Esophagus squamous epithelium (tissue), 5 donors: ENCODE results near the gene TCF4. TPM values are rescaled to one million over a fixed set of nuclear protein-coding genes. Genes with fewer than 3 reads are reported as not detected.

Source experiments
- DNase-seq: peaks from one replicate; lab custom pipeline; 2025; lab: John Stamatoyannopoulos, UW
- H3K27ac ChIP-seq, 4 donors: fragments of 200-600 bp; sonication (generic); one replicate each; pipeline ENCODE4 v1.5.1; 2016 to 2019; ENCODE audit warnings: mild to moderate bottlenecking in 1 of 4
- H3K27me3 ChIP-seq, 4 donors: fragments of 200-600 bp; sonication (generic); 1 replicate in 3 of 4; 2 replicates in 1 of 4; pipeline versions ENCODE4 v1.5.1 to v1.6.0; 2017 to 2021; ENCODE audit warnings: antibody characterized with exemption in 1 of 4
- H3K36me3 ChIP-seq, 3 donors: fragments of 200-600 bp; sonication (generic); one replicate each; pipeline ENCODE4 v1.5.1; 2016 to 2019
- H3K4me1 ChIP-seq, 3 donors: fragments of 200-600 bp; sonication (generic); one replicate each; pipeline ENCODE4 v1.5.1; 2017 to 2019
- H3K4me3 ChIP-seq, 4 donors: fragments of 200-600 bp; sonication (generic); 1 replicate in 3 of 4; 2 replicates in 1 of 4; pipeline ENCODE4 v1.5.1; 2016 to 2019; ENCODE audit warnings: mild to moderate bottlenecking in 2 of 4, moderate library complexity in 1 of 4
- H3K9me3 ChIP-seq, 3 donors: fragments of 200-600 bp; sonication (generic); one replicate each; pipeline ENCODE4 v1.5.1; 2016 to 2019
- POLR2A ChIP-seq, 4 donors: fragments of 450-650 bp; IDR thresholded peaks; one replicate each; pipeline ENCODE4 v1.6.1; 2017; ENCODE audit warnings: antibody characterized with exemption in 4 of 4, mild to moderate bottlenecking in 4 of 4, moderate library complexity in 3 of 4
- WGBS, 2 donors: methylation state at CpG; one replicate each; pipeline ENCODE4 v1.1.5; 2018; 5-methylcytosine and 5-hydroxymethylcytosine counted together
- intact Hi-C: fragments of 100-400 bp; cut with DNase I; formaldehyde crosslinking; loops from one replicate; pipeline ENCODE4 v1.15.0; 2022
- total RNA-seq, 4 donors: library from RNA; depleted of rRNA; stranded (reverse); fragments of >200 nt; gene quantifications; one replicate each; pipeline ENCODE4 v1.1.0, GENCODE V29; 2016
- TF ChIP-seq, protein P1 (sequence below), 6 experiments: fragments of 450-650 bp in 4 of 6; fragments of 200-600 bp in 2 of 6; sonication (generic) in 2 of 6; IDR thresholded peaks; one replicate each; pipeline ENCODE4 v1.5.1; 2016 to 2019; ENCODE audit warnings: antibody characterized with exemption in 6 of 6, mild to moderate bottlenecking in 4 of 6, moderate library complexity in 4 of 6
- donor health status: DM: yes; HTN: yes; CAD: no.

Gene TCF4
- total RNA-seq, 4 donors from 2014 or later, result 19.0 to 79.7 (median 26.0) TPM

DNA sequence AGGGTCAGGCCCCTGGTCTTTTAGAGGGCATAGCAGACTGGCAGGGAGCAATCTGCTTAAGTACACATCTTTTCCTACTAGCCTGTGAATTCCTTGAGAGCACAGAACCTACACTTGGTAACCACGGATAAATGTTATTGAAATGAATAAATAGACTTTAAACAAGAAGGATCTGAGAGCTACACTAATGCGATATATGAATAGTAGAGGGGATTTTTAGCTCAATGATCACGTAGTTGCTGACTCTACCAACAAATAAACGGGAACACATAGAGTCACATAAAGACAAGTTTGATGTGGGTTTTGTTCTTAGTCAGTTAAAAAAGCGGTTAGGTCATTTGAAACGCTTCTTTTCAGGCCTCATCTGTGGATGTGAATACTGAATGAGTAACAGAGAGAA is 338.4 kb downstream of the TCF4 start:
- WGBS, 2 donors, result 76 to 85% methylated on average over 6 of the region's 6 CpGs
- TF ChIP-seq, protein P1, sequence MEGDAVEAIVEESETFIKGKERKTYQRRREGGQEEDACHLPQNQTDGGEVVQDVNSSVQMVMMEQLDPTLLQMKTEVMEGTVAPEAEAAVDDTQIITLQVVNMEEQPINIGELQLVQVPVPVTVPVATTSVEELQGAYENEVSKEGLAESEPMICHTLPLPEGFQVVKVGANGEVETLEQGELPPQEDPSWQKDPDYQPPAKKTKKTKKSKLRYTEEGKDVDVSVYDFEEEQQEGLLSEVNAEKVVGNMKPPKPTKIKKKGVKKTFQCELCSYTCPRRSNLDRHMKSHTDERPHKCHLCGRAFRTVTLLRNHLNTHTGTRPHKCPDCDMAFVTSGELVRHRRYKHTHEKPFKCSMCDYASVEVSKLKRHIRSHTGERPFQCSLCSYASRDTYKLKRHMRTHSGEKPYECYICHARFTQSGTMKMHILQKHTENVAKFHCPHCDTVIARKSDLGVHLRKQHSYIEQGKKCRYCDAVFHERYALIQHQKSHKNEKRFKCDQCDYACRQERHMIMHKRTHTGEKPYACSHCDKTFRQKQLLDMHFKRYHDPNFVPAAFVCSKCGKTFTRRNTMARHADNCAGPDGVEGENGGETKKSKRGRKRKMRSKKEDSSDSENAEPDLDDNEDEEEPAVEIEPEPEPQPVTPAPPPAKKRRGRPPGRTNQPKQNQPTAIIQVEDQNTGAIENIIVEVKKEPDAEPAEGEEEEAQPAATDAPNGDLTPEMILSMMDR (IDR thresholded peaks at IDR 0.05), result no peak
- no peak for TF ChIP-seq POLR2A (IDR thresholded peaks at IDR 0.05)
- Histone ChIP-seq H3K36me3 (peaks cover 0 to 34% (median 0%) of the 10 kb centered on the region in 3 donors), H3K9me3 (no peaks in the 10 kb centered on the region), H3K4me1 (peaks cover 0 to 46% (median 10%) of the 10 kb centered on the region in 3 donors), H3K27me3 (no peaks in the 10 kb centered on the region), H3K27ac (no peak overlapping the region), H3K4me3 (no peak overlapping the region)
- no peak for DNase-seq
- intact Hi-C loops, result no loop called here

DNA sequence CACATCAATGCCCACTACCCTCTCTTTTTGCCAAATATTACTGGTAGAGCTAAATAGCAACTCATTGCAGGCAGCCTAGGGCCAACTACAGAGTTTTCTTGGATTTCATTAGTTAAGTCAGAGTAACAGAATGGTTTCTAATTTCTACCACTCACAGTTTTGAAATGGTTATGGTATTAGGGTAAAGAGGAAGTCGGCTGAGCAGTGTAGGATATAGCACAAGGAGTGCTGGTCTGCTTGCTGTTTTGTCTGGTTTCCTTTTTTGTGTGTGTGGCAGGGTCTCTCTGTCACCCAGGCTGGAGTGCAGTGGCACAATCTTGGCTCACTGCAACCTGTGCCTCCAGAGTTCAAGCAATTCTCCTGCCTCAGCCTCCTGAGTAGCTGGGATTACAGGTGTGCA is 339.5 kb downstream of the TCF4 start:
- Histone ChIP-seq H3K4me3 (no peak overlapping the region), H3K27ac (no peak overlapping the region), H3K36me3 (peaks cover 0 to 24% (median 0%) of the 10 kb centered on the region in 3 donors), H3K27me3 (no peaks in the 10 kb centered on the region), H3K4me1 (peaks cover 4 to 53% (median 11%) of the 10 kb centered on the region in 3 donors), H3K9me3 (no peaks in the 10 kb centered on the region)
- TF ChIP-seq, protein P1 (IDR thresholded peaks at IDR 0.05), result no peak
- no peak for TF ChIP-seq POLR2A (IDR thresholded peaks at IDR 0.05)
- intact Hi-C loops, result no loop called here
- no peak for DNase-seq
- WGBS, 2 donors, result 55 to 95% methylated on average over 1 of the region's 1 CpG

DNA sequence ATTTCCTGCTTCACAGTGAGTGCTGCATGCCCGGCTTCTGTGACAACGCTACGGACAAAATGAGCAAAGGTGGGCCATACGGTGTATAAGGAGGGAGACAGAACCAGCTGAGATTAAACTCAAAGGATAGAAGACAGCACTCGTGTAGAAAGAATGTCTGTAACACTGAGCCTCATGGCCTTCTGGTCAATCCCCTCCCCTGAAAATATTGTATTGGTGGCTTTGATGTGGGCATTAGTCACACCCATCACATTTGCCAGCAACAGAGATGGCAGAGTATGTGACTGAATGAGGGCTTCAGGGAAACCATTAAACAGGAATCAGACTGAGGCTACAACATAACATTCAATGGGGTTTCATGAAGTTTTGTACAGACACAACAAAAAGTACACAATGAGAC is 341.0 kb downstream of the TCF4 start:
- Histone ChIP-seq H3K27ac (no peak overlapping the region), H3K9me3 (no peaks in the 10 kb centered on the region), H3K36me3 (peaks cover 0 to 19% (median 0%) of the 10 kb centered on the region in 3 donors), H3K27me3 (no peaks in the 10 kb centered on the region), H3K4me1 (peaks cover 6 to 46% (median 16%) of the 10 kb centered on the region in 3 donors), H3K4me3 (no peak overlapping the region)
- intact Hi-C loops, result no loop called here
- WGBS, 2 donors, result 77 to 90% methylated on average over 5 of the region's 5 CpGs
- no peak for TF ChIP-seq POLR2A (IDR thresholded peaks at IDR 0.05)
- DNase-seq, result no peak

DNA sequence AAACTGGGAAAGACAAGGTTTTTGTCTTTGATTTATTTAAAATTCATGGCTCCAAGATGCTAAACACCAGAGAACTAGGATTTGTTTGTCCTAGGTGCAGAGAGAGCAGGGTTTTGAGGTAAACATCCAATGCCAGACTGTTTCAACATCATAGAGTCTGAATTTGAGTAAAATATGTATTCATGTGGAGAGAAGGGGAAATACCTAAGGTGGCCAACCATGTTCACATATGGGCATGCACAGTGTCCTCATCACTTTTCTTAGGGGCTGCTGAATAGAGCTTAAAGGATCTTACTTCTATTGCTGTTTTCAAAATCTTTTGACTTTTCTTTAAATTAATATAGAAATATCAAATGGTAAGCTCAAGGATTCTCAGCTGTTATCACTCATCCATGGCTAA is 341.7 kb downstream of the TCF4 start:
- no peak overlapping the region for H3K4me3 ChIP-seq
- H3K36me3 ChIP-seq, result peaks cover 0 to 19% (median 0%) of the 10 kb centered on the region in 3 donors
- intact Hi-C loops, result no loop called here
- peaks cover 6 to 40% (median 16%) of the 10 kb centered on the region in 3 donors for H3K4me1 ChIP-seq
- H3K27me3 ChIP-seq, result no peaks in the 10 kb centered on the region
- H3K9me3 ChIP-seq, result no peaks in the 10 kb centered on the region
- TF ChIP-seq, protein P1 (IDR thresholded peaks at IDR 0.05), result no peak
- no peak for TF ChIP-seq POLR2A (IDR thresholded peaks at IDR 0.05)
- no peak for DNase-seq
- no peak overlapping the region for H3K27ac ChIP-seq

DNA sequence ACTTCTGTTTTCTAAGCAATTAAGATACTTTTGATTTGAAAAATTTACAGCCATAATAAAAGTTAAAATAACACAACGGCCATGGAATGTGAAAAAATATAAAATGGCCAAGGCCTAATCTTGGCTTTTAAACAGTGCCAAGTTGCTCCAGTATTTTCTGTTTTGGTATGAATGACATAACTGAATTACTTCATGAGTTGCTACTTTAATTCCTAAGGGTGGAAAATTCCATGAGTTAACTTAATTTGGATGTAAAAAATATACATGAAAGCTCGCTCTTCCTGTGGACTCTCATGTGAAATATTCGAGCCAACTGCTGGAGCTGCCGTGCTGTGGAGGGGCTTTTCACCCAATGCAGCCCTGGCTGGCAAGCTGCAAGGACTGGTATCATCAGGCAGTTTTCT is 342.8 kb downstream of the TCF4 start:
- WGBS, 2 donors, result 70 to 74% methylated on average over 4 of the region's 4 CpGs
- H3K4me3 ChIP-seq, result no peak overlapping the region
- intact Hi-C loops, result no loop called here

More for the DNA sequence above, 342.8 kb downstream of the TCF4 start:
- DNase-seq, result no peak
- H3K27ac ChIP-seq, result peak overlapping the region in 2 of 4 donors; percentile 64 to 71
- H3K9me3 ChIP-seq, result no peaks in the 10 kb centered on the region
- TF ChIP-seq, protein P1 (IDR thresholded peaks at IDR 0.05), result no peak
- TF ChIP-seq POLR2A (IDR thresholded peaks at IDR 0.05), result no peak
- peaks cover 0 to 12% (median 0%) of the 10 kb centered on the region in 3 donors for H3K36me3 ChIP-seq
- peaks cover 6 to 43% (median 16%) of the 10 kb centered on the region in 3 donors for H3K4me1 ChIP-seq
- no peaks in the 10 kb centered on the region for H3K27me3 ChIP-seq
